Erythroblast (primary cell): ENCODE measurements around the gene CDK5RAP2.

Experiments used
- GATA1 ChIP-seq: IDR thresholded peaks from 2 replicates; pipeline ENCODE4 v1.6.1; 2011; ENCODE audit warnings: low read depth, mild to moderate bottlenecking, control low read depth, low read length, moderate library complexity
- POLR2A ChIP-seq: IDR thresholded peaks from 2 replicates; pipeline ENCODE4 v1.6.1; 2011; ENCODE audit warnings: mild to moderate bottlenecking, low read length

- TF ChIP-seq POLR2A = no peak
- TF ChIP-seq GATA1 = no peak
Observed at GRCh38 chr9:120383611-120383998, 196.4 kb downstream of the CDK5RAP2 start.
